Parietal lobe (tissue), 2 donors: ENCODE measurements around the gene EVPLL. TPM values are rescaled to one million over a fixed set of nuclear protein-coding genes. Genes with fewer than 3 reads are reported as not detected.

Experiments used
- small RNA-seq: library from RNA; depleted of rRNA; stranded (forward); fragments of <200 nt; gene quantifications from one replicate; pipeline ENCODE3, GENCODE V24; 2014; ENCODE audit warnings: low replicate concordance
- total RNA-seq: library from RNA; depleted of rRNA; stranded (reverse); fragments of >200 nt; gene quantifications from one replicate; pipeline ENCODE4 v1.2.3, GENCODE V29; 2014

The EVPLL gene
- total RNA-seq, result not detected

DNA sequence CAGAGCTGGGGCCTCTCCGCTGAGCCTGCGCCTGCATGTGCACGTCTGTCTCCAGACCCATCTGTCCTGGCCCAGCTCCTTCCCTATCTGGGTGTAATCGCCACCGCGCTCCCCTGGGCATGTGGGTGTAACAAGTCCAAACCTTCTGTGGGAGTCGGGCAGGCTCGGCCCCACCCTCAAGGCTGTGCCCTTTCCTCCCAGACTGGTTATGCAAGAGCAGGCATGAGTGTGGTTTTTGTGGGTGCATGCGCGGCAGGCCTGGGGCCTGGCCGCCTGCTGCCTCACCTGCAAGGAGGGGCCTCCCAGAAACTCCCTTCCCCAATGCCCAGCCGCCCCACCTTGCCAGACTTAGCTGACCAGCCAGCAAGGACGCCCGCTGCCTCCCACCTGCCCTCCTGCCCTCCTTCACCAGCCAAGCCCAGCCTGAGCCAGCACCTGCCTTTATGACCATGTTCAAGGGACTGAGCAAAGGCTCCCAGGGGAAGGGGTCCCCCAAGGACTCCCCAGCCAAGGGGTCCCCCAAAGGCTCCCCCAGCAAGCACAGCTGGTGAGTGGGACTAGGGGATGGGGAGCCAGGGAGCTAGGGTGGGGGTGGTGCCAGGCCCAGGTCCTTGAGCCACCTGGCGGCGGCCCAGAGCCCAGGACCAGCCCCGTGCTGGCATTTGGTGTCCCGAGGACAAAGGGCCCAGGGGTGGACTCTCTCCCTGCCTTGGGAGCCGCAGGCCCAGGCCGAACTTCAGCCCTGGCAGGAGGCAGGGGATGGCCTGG, at the start of gene EVPLL:
Gene EVPLL (plus strand): TSS at position 342 of the 768 bp plus-strand sequence. CDS start 3,160 bp downstream, outside the sequence.

GRCh38 chr17:18363101-18364049, 14.2 kb upstream of the EVPLL start, which contains the start of gene SHMT1:
Gene SHMT1, minus strand, starts transcription at chr17:18363550. Its CDS starts 7,569 bp downstream, at chr17:18355981.

Small RNA genes within 50 kb of the gene (small RNA-seq; reads per million reads assigned to genes)
- gene AL353997.5 (not detected), gene YWHAEP2 (not detected)

Other genes starting within 250 kb of the EVPLL start
- gene ALKBH5, start 193.9 kb upstream of the EVPLL start, total RNA-seq, result 52.3 TPM
- 43.2 TPM for gene LLGL1, start 152.1 kb upstream of the EVPLL start, total RNA-seq
- 91.1 TPM for gene FLII, start 119.0 kb upstream of the EVPLL start, total RNA-seq
- gene MIEF2, start 117.1 kb upstream of the EVPLL start, total RNA-seq, result 30.7 TPM
- 74.2 TPM for gene TOP3A, start 62.8 kb upstream of the EVPLL start, total RNA-seq
- 15.0 TPM for gene SMCR8, start 62.5 kb upstream of the EVPLL start, total RNA-seq
- 7.2 TPM for gene SHMT1, start 14.2 kb upstream of the EVPLL start, total RNA-seq
- gene LGALS9C, start 99.0 kb downstream of the EVPLL start, total RNA-seq, result not detected